AG09309 (cell line): ENCODE data around the gene VSIG10.
A peak's percentile ranks its signal among the peaks of the same experiment; 100 is the strongest.

Experiments used
- DNase-seq: peaks from one replicate; pipeline ENCODE4 v3.0.0-alpha.2; 2010; ENCODE audit warnings: low read depth
- H3K4me3 ChIP-seq: 2 replicates; pipeline ENCODE4 v1.5.1; 2011; ENCODE audit warnings: mild to moderate bottlenecking, low read depth, low read length, moderate library complexity; ENCODE audit not compliant: control insufficient read depth
- TF ChIP-seq, protein P1 (sequence below): IDR thresholded peaks from 2 replicates; pipeline ENCODE4 v1.5.1; 2011; ENCODE audit warnings: mild to moderate bottlenecking, low read depth, low read length, inconsistent platforms; ENCODE audit not compliant: insufficient read depth, control insufficient read depth; ENCODE audit errors: missing control alignments

Gene VSIG10

DNA sequence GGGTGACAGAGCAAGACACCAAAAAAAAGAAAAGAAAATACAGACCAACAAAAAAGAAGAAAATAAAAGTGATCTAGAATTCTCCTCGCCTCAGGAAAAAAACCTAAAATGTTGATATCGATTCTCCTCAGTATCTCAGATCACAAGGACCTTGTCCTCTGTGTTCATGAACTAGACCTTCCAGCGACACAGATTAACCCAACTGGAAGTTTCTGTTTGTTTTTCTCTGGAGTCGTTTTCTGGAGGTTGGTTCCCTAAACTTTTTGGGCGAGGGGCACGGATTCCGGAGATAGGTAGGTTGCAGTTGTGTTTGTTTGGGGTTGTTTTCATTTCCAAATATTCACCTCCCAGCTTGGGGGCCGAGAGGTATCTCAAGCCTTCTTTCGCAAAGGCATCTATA lies 87.9 kb downstream of the VSIG10 start:
- H3K4me3 ChIP-seq: peak overlapping the region; percentile 98
- TF ChIP-seq, protein P1, sequence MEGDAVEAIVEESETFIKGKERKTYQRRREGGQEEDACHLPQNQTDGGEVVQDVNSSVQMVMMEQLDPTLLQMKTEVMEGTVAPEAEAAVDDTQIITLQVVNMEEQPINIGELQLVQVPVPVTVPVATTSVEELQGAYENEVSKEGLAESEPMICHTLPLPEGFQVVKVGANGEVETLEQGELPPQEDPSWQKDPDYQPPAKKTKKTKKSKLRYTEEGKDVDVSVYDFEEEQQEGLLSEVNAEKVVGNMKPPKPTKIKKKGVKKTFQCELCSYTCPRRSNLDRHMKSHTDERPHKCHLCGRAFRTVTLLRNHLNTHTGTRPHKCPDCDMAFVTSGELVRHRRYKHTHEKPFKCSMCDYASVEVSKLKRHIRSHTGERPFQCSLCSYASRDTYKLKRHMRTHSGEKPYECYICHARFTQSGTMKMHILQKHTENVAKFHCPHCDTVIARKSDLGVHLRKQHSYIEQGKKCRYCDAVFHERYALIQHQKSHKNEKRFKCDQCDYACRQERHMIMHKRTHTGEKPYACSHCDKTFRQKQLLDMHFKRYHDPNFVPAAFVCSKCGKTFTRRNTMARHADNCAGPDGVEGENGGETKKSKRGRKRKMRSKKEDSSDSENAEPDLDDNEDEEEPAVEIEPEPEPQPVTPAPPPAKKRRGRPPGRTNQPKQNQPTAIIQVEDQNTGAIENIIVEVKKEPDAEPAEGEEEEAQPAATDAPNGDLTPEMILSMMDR: no peak
- no peak for DNase-seq

DNA sequence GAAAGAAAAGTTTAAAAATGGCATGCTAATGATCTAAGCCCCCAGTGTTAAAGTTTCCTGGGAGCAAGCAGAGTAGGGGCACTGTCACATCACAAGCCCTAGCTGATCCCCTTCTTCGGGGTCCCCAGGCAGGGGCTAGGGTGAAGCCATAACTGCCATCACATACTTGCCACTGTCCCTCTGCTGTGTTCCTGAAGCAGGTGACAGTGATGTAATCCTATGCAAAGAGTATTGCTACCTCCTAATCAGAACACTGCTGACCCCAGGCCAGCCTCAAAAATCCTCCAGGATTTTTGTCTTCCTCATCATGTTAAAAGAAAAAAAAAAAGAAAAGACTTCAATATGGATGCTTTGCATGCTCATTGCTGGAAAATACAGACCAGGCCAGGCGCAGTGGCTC lies 88.5 kb downstream of the VSIG10 start:
- TF ChIP-seq, protein P1: no peak
- H3K4me3 ChIP-seq: no peak overlapping the region
- DNase-seq: no peak
